ENCODE data around the gene OMP.

OMP gene

DNA sequence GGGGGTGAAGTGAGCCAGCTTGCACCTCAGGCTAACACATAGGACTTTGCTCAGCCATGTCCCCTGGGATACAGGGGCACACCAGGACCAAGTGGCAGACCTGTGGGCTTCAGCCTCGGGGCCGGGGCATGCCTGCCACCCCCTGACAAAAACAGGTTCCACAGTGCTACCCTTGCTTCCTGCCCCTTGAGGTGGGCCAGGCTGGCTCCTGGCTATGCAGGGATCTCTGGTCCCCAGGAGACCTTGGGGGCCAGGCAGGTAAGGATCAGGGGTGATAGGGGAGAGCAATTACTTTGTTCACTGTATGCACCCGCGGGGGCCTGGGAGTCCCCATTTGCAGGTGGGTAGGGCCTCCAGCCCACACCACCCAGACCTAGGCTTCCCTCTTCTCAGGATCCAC is 23.1 kb downstream of the OMP start:
- DNase-seq = no peak

- no peak for DNase-seq
Measured at GRCh38 chr11:77126156-77126775, 23.6 kb downstream of the OMP start.

GRCh38 chr11:77126861-77127234 is 24.2 kb downstream of the OMP start:
- DNase-seq = no peak

DNA sequence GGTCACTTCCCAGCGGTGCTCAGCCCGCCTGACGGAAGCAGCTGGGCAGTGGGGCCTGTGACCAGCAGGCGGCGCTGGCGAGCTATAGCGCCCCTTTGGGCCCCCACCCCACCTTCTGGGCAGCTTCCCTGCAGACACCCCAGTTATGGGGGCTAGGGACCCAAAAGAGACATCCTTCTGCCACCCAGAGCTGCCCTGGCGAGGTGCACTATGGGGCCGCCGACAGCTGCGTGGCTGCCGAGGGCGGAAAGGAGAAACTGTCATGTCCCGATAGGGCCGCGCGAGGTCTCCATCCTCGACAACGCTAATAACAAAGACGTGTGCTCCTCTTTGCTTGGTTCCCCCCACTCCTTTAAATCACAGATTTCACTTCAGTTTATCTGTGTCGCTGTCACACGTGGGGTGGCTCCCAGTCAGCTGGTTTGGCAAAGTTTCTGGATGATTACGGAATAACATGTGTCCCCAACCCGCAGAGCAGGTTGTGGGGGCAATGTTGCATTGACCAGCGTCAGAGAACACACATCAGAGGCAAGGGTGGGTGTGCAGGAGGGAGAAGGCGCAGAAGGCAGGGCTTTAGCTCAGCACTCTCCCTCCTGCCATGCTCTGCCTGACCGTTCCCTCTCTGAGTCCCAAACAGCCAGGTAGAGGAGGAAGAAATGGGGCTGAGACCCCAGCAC is 24.7 kb downstream of the OMP start:
- no peak for DNase-seq

GRCh38 chr11:77127920-77128691 is 25.5 kb downstream of the OMP start, which contains the start of gene MYO7A:
MYO7A (plus strand) TSS chr11:77128246; CDS start chr11:77130635, 2,389 bp downstream.
- DNase-seq = no peak

GRCh38 chr11:77129069-77129841 is 26.6 kb downstream of the OMP start:
- no peak for DNase-seq

- no peak for DNase-seq
Measured at GRCh38 chr11:77129842-77130756, 27.5 kb downstream of the OMP start.

DNA sequence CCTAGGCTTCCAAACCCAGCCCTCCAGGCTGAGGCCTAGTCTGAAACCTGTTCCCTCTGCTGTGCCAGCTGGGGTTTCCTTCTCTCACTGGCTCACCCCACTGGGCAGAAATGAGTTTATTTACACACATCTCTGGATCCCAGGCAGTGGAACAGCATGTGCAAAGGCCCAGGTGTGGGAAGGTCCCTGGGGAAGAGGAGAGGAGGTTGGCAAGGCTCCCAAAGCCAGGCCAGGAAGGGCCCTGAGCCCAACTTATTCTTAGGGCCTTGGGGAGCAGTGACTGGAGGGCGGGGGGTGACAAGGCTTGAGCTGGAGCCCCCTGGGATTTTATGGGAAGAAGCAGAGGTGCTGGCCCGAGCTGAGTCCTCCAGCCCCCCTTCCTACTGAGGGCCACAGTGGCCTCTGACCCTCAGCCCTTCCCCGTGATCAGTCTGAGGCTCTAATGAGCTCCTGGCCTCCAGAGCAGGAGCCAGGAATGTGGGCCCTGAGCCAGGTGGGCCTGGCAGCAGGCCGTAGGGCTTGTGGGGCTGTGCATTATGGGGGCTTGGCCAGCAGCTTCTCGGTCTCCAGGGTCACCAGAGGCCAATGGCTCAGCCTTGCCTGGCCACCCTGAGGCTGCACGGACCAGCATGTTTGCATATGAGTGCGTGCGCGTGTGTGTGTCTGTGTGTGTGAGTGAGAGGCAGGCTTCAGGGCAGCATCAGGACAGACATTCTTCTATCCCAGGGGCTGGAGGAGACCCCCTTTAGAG is 28.3 kb downstream of the OMP start:
- no peak for DNase-seq

DNA sequence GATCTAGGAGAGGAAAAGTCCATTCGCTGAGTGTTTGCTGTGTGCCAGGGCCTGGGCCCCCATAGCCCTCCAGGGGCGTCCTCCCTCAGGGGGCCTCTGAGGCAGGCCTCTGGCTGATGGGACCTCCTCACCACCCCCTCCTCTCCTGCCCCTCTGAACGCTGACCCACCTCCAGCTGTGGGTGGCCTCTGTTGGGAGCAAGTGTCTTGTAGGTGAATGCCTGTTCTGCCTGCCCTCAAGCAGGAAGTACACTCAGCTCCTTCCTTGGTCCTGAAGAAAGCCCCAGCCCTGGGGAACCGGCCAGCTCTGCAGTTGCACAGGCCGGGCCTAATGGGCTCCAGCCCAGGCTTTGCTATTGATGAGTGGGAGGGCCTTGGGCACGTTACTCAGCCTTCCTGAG is 28.9 kb downstream of the OMP start:
- no peak for DNase-seq

- DNase-seq = no peak
Measured at GRCh38 chr11:77135069-77135468, 32.4 kb downstream of the OMP start.

DNA sequence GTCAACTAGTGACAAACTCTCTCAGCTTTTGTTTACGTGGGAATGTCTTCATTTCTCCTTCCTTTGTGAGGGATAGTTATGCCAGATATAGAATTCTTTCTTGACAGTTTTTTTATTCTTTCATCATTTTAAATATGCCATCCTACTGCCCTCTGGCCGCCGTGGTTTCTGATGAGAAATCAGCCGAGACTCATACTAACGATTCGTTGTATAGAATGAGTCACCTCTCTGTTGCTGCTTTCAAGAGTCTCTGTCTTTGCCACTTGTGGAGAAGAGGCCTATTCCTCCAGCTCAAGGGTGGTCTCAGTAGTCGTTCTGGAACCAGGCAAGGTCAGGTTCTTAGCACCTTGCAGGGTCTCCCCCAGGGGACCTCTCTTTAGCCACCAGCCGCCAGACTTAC is 33.4 kb downstream of the OMP start:
- DNase-seq = no peak

DNA sequence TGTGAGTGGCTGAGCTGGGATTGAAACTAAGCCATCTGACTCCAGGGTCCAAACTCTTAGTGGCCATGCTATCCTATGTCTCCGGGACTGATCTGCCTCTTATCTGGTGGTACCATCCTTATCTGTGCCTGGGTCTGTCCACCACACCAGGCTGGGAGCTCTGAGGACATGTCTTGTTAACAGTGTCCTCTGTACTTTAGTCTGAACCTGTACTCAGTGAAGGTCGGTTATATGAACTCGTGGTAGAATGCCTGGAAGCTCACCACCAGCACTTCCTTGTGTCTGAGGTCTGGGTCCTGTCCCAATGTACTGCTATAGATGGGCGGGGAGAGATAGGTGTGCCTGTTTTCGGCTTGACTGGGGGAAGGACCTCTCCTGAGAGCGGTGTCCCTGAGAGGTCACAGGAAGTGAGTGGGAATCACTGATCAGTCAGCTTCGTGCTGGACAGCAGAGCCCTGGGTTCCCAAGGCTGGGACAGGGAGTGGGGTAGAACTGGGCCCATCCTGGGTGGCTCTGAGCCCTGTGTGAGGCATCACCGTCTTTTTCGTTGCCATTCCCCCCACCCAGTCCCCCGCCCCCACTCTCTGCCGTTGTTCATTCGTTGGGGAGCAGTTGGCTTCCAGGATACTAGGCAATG is 34.3 kb downstream of the OMP start:
- DNase-seq = no peak

GRCh38 chr11:77137421-77137820 is 34.8 kb downstream of the OMP start:
- no peak for DNase-seq

GRCh38 chr11:77138106-77138649 is 35.5 kb downstream of the OMP start:
- DNase-seq = no peak

DNA sequence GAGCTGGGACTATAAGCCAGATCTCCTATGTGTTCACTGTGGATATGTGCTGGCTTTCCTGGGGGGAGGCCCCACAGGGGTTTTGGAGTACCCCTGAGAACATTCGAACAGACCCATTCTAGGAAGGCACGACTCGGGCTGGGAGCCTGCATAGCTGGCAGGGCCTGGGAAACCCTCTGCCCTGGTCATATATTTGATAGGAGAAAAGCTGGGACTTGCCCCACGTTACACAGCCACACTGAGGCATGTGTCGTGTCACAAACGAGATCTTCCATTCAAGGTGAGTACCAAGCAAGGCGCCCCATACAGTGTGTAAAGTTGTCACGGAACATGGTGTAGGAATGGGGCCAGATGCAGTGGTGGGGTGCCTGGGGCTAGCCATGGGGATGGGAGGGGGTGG is 36.6 kb downstream of the OMP start:
- no peak for DNase-seq

DNA sequence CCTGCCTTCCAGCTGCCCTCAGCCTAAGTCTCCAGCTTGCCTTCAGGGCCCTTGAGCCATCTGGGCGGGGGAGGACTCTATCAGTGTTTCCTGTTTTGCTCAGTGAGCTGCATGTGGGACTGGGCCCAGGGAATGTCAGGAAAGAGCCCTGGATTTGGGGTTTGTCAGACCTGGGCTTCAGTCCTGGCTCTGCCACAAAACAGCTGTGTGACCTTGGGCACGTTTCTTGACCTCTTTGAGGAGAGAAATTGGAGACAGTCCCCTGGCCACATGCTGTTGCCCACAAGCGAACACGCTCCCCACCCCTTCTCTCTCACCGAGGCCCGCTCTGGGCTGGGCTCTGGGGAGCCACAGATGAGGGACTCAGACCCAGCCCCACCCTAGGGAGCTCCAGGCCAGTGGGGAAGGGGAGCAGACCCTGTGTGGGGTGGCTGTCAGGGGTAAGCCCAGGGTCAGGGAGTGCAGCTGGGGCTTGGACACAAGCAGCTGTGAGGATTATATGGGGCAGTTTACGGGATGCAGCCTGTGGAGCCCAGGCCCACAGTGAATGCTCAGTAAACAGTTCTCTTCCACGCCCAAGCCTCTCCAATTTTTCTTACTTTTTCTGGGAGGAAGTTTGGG is 37.7 kb downstream of the OMP start:
- DNase-seq = no peak

GRCh38 chr11:77141034-77141433 is 38.4 kb downstream of the OMP start:
- DNase-seq = peak; percentile 3

- DNase-seq = no peak
Measured at GRCh38 chr11:77141475-77141874, 38.8 kb downstream of the OMP start.

GRCh38 chr11:77142091-77142975 is 39.7 kb downstream of the OMP start:
- no peak for DNase-seq
